Neural progenitor cell (in vitro differentiated cells): ENCODE results near the gene EPHA1. TPM values are rescaled to one million over a fixed set of nuclear protein-coding genes. Genes with fewer than 3 reads are reported as not detected.
A peak's percentile ranks its signal among the peaks of the same experiment; 100 is the strongest.

ENCODE experiments used
- DNase-seq: peaks from one replicate; pipeline ENCODE4 v3.0.0-alpha.2; 2016; ENCODE audit warnings: low spot score
- H2AFZ ChIP-seq: fragments of 200-600 bp; sonication (generic); replicated peaks from 2 replicates; pipeline ENCODE4 v1.6.1; 2016; ENCODE audit warnings: antibody characterized with exemption
- H3F3A ChIP-seq: fragments of 200-600 bp; sonication (generic); 2 replicates; pipeline ENCODE4 v1.6.1; 2016; ENCODE audit warnings: antibody characterized with exemption, low read depth
- H3K27ac ChIP-seq: fragments of 200-600 bp; sonication (generic); 2 replicates; pipeline ENCODE4 v1.5.1; 2016; ENCODE audit warnings: mild to moderate bottlenecking
- H3K27me3 ChIP-seq: fragments of 200-600 bp; sonication (generic); 2 replicates; pipeline ENCODE4 v1.6.1; 2016; ENCODE audit warnings: mild to moderate bottlenecking, moderate library complexity
- H3K36me3 ChIP-seq: fragments of 200-600 bp; sonication (generic); 2 replicates; pipeline ENCODE4 v1.5.1; 2016
- H3K4me1 ChIP-seq: fragments of 200-600 bp; sonication (generic); 2 replicates; pipeline ENCODE4 v1.6.1; 2016; ENCODE audit warnings: mixed run types
- H3K4me2 ChIP-seq: fragments of 200-600 bp; sonication (generic); 2 replicates; pipeline ENCODE4 v1.6.1; 2016
- H3K4me3 ChIP-seq: fragments of 200-600 bp; sonication (generic); 2 replicates; pipeline ENCODE4 v1.5.1; 2016
- H3K79me2 ChIP-seq: fragments of 200-600 bp; sonication (generic); 2 replicates; pipeline ENCODE4 v1.6.1; 2016; ENCODE audit warnings: low read depth
- H3K9ac ChIP-seq: fragments of 200-600 bp; sonication (generic); 2 replicates; pipeline ENCODE4 v1.6.1; 2016
- H3K9me3 ChIP-seq: fragments of 200-600 bp; sonication (generic); 2 replicates; pipeline ENCODE4 v1.5.1; 2016; ENCODE audit warnings: low read depth
- H4K20me1 ChIP-seq: fragments of 200-600 bp; sonication (generic); 2 replicates; pipeline ENCODE4 v1.6.1; 2016; ENCODE audit warnings: low read depth
- H3K27ac Mint-ChIP-seq: 3 replicates; pipeline ENCODE4 v1.8.0; 2021; ENCODE audit warnings: mixed read lengths
- H3K27me3 Mint-ChIP-seq: 2 replicates; pipeline ENCODE4 v1.8.0; 2022; ENCODE audit warnings: low read depth, mild to moderate bottlenecking, inconsistent platforms, moderate library complexity, mixed read lengths; ENCODE audit not compliant: insufficient read depth
- H3K36me3 Mint-ChIP-seq: 3 replicates; pipeline ENCODE4 v1.8.0; 2021; ENCODE audit warnings: mixed read lengths
- H3K4me1 Mint-ChIP-seq: 3 replicates; pipeline ENCODE4 v1.8.0; 2021; ENCODE audit warnings: mixed read lengths
- H3K4me3 Mint-ChIP-seq: 3 replicates; pipeline ENCODE4 v1.8.0; 2021; ENCODE audit warnings: mild to moderate bottlenecking, moderate library complexity, mixed read lengths
- H3K9me3 Mint-ChIP-seq: 3 replicates; pipeline ENCODE4 v1.8.0; 2020; ENCODE audit warnings: mixed read lengths
- CTCF ChIP-seq: fragments of 200-600 bp; sonication (generic); IDR thresholded peaks from 2 replicates; pipeline ENCODE4 v1.5.1; 2017; ENCODE audit warnings: antibody characterized with exemption, mild to moderate bottlenecking
- EZH2 ChIP-seq: fragments of 200-600 bp; sonication (generic); IDR thresholded peaks from 2 replicates; pipeline ENCODE4 v1.6.1; 2017; ENCODE audit warnings: antibody characterized with exemption, mild to moderate bottlenecking, moderate library complexity
- EZH2phosphoT487 ChIP-seq: fragments of 200-600 bp; sonication (generic); IDR thresholded peaks from 2 replicates; pipeline ENCODE4 v1.6.1; 2017; ENCODE audit warnings: antibody characterized with exemption
- total RNA-seq: library from RNA; depleted of rRNA; stranded (reverse); fragments of >200 nt; gene quantifications from 2 replicates; pipeline ENCODE4 v1.2.3, GENCODE V29; 2015; ENCODE audit warnings: low replicate concordance

EPHA1 gene
- total RNA-seq, 1 donor from 2014 or later: 4.1 TPM

GRCh38 chr7:143448429-143448828, 39.8 kb upstream of the EPHA1 start:
- no peak overlapping the region for H3K9ac ChIP-seq
- peaks cover 7% of the 10 kb centered on the region for H3K9me3 Mint-ChIP-seq
- H3K9me3 ChIP-seq: no peaks in the 10 kb centered on the region
- TF ChIP-seq EZH2phosphoT487: no peak
- no peak for TF ChIP-seq EZH2
- no peak for TF ChIP-seq CTCF
- no peak for DNase-seq
- peaks cover 19% of the 10 kb centered on the region for H3K4me1 ChIP-seq
- peaks cover 2% of the 10 kb centered on the region for H3K27me3 Mint-ChIP-seq
- no peaks in the 10 kb centered on the region for H3K79me2 ChIP-seq
- no peak overlapping the region for H3K27ac Mint-ChIP-seq
- no peaks in the 10 kb centered on the region for H3F3A ChIP-seq
- no peak overlapping the region for H3K4me2 ChIP-seq
- H4K20me1 ChIP-seq: no peaks in the 10 kb centered on the region
- no peak overlapping the region for H3K4me3 ChIP-seq
- no peak overlapping the region for H2AFZ ChIP-seq
- no peaks in the 10 kb centered on the region for H3K36me3 ChIP-seq
- H3K27ac ChIP-seq: no peak overlapping the region
- H3K4me3 Mint-ChIP-seq: no peak overlapping the region
- H3K36me3 Mint-ChIP-seq: no peaks in the 10 kb centered on the region
- peaks cover 19% of the 10 kb centered on the region for H3K4me1 Mint-ChIP-seq
- no peaks in the 10 kb centered on the region for H3K27me3 ChIP-seq

GRCh38 chr7:143447466-143447865, 38.8 kb upstream of the EPHA1 start:
- Mint-ChIP-seq H3K9me3 (peaks cover 6% of the 10 kb centered on the region), H3K27me3 (peaks cover 1% of the 10 kb centered on the region), H3K4me3 (no peak overlapping the region), H3K27ac (no peak overlapping the region), H3K36me3 (no peaks in the 10 kb centered on the region), H3K4me1 (peaks cover 9% of the 10 kb centered on the region)
- Histone ChIP-seq H3F3A (no peaks in the 10 kb centered on the region), H2AFZ (peak overlapping the region; percentile 7), H3K4me1 (peaks cover 19% of the 10 kb centered on the region), H3K9me3 (no peaks in the 10 kb centered on the region), H3K4me2 (peak overlapping the region; percentile 16), H3K4me3 (no peak overlapping the region), H3K36me3 (no peaks in the 10 kb centered on the region), H3K9ac (no peak overlapping the region), H3K27me3 (no peaks in the 10 kb centered on the region), H3K79me2 (no peaks in the 10 kb centered on the region), H3K27ac (no peak overlapping the region), H4K20me1 (no peaks in the 10 kb centered on the region)
- TF ChIP-seq CTCF (no peak), EZH2phosphoT487 (no peak), EZH2 (no peak)
- DNase-seq: peak; percentile 61

GRCh38 chr7:143444785-143445184, 36.1 kb upstream of the EPHA1 start:
- H3K27me3 Mint-ChIP-seq: no peaks in the 10 kb centered on the region
- Histone ChIP-seq H3K9me3 (no peaks in the 10 kb centered on the region), H3K9ac (no peak overlapping the region), H4K20me1 (no peaks in the 10 kb centered on the region), H3K36me3 (no peaks in the 10 kb centered on the region), H3K79me2 (no peaks in the 10 kb centered on the region), H3K27me3 (no peaks in the 10 kb centered on the region), H3K27ac (no peak overlapping the region), H3K4me2 (no peak overlapping the region), H3K4me1 (peaks cover 19% of the 10 kb centered on the region), H3K4me3 (no peak overlapping the region), H3F3A (no peaks in the 10 kb centered on the region), H2AFZ (no peak overlapping the region)
- no peaks in the 10 kb centered on the region for H3K36me3 Mint-ChIP-seq
- no peak for TF ChIP-seq EZH2phosphoT487
- no peak for TF ChIP-seq EZH2
- no peak for TF ChIP-seq CTCF
- H3K4me1 Mint-ChIP-seq: peaks cover 6% of the 10 kb centered on the region
- no peak for DNase-seq
- no peak overlapping the region for H3K27ac Mint-ChIP-seq
- H3K4me3 Mint-ChIP-seq: no peak overlapping the region
- H3K9me3 Mint-ChIP-seq: no peaks in the 10 kb centered on the region
